ENCODE measurements around the gene AGMAT.

The AGMAT gene

GRCh38 chr1:15624133-15624714 is 39.4 kb upstream of the AGMAT start:
- no peaks in the 10 kb centered on the region for H3K27me3 ChIP-seq (ENCODE audit: control insufficient read depth in 1 of 2, insufficient read depth in 1 of 2, low read length in 2 of 2)
- H3K18ac ChIP-seq (ENCODE audit: low read depth in 1 of 2, low read length in 2 of 2) = no peak overlapping the region
- H3K36me3 ChIP-seq (ENCODE audit: control insufficient read depth in 1 of 2, insufficient read depth in 2 of 2, low read depth in 1 of 2, low read length in 2 of 2) = peaks cover 0 to 43% of the 10 kb centered on the region in 2 experiments
- no peak overlapping the region for H2AK5ac ChIP-seq (ENCODE audit: low read length, severe bottlenecking)
- H3K4me3 ChIP-seq (ENCODE audit: insufficient read depth in 1 of 2, low read depth in 1 of 2, low read length in 2 of 2) = no peak overlapping the region
- no peak overlapping the region for H2AFZ ChIP-seq (ENCODE audit: low read depth, low read length)
- H4K91ac ChIP-seq (ENCODE audit: low read length) = no peak overlapping the region
- no peak overlapping the region for H2BK12ac ChIP-seq (ENCODE audit: low read length in 2 of 2)
- H3K14ac ChIP-seq (ENCODE audit: low read length in 2 of 2) = no peak overlapping the region
- no peak for DNase-seq
- H3K4ac ChIP-seq (ENCODE audit: low read depth in 1 of 2, low read length in 2 of 2) = no peak overlapping the region
- no peak overlapping the region for H3K9ac ChIP-seq (ENCODE audit: low read length)
- H2BK5ac ChIP-seq (ENCODE audit: low read depth, low read length, poor library complexity, severe bottlenecking) = no peak overlapping the region
- no peak overlapping the region for H3K23ac ChIP-seq (ENCODE audit: low read length in 2 of 2)
- H2BK15ac ChIP-seq (ENCODE audit: low read depth, poor library complexity, severe bottlenecking) = no peak overlapping the region
- H3K27ac ChIP-seq (ENCODE audit: low read length, poor library complexity, severe bottlenecking) = no peak overlapping the region
- H3K79me1 ChIP-seq (replicated peaks; ENCODE audit: low read length, poor library complexity, severe bottlenecking) = peaks cover 9% of the 10 kb centered on the region
- H2BK120ac ChIP-seq (ENCODE audit: low read depth, low read length) = no peak overlapping the region
- H4K8ac ChIP-seq (ENCODE audit: low read length) = no peak overlapping the region
- H3K4me1 ChIP-seq (ENCODE audit: control insufficient read depth, insufficient read depth, low read depth, low read length) = peaks cover 3% of the 10 kb centered on the region
- no peak overlapping the region for H3K4me2 ChIP-seq (ENCODE audit: low read length, poor library complexity, severe bottlenecking)
- H3K9me3 ChIP-seq (ENCODE audit: control insufficient read depth, low read length) = no peaks in the 10 kb centered on the region
- WGBS = 99% methylated on average over 3 of the region's 3 CpGs

DNA sequence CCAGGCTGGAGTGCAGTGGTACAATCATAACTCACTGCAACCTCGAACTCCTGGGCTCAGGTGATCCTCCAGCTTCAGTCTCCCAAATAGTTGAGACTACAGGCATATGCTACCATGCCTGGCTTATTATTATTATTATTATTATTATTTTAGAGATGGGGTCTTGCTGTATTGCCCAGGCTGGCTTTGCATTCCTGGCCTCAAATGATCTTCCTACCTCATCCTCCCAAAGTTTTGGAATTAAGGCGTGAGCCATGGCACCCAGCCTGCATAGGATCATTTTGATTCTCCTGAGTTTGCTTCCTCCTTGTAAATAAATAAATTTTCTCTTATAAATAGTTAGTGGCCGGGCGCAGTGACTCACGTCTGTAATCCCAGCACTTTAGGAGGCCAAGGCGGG is 38.6 kb upstream of the AGMAT start:
- no peak for DNase-seq
- peaks cover 6% of the 10 kb centered on the region for H3K4me1 ChIP-seq (ENCODE audit: control insufficient read depth, insufficient read depth, low read depth, low read length)
- H3K27ac ChIP-seq (ENCODE audit: low read length, poor library complexity, severe bottlenecking) = no peak overlapping the region
- H3K79me1 ChIP-seq (replicated peaks; ENCODE audit: low read length, poor library complexity, severe bottlenecking) = peaks cover 9% of the 10 kb centered on the region
- peaks cover 0 to 37% of the 10 kb centered on the region in 2 experiments for H3K36me3 ChIP-seq (ENCODE audit: control insufficient read depth in 1 of 2, insufficient read depth in 2 of 2, low read depth in 1 of 2, low read length in 2 of 2)
- no peaks in the 10 kb centered on the region for H3K9me3 ChIP-seq (ENCODE audit: control insufficient read depth, low read length)
- no peak overlapping the region for H3K23ac ChIP-seq (ENCODE audit: low read length in 2 of 2)
- no peak overlapping the region for H4K91ac ChIP-seq (ENCODE audit: low read length)
- H3K4me2 ChIP-seq (ENCODE audit: low read length, poor library complexity, severe bottlenecking) = no peak overlapping the region
- no peak overlapping the region for H2BK120ac ChIP-seq (ENCODE audit: low read depth, low read length)
- no peak overlapping the region for H3K4me3 ChIP-seq (ENCODE audit: insufficient read depth in 1 of 2, low read depth in 1 of 2, low read length in 2 of 2)
- no peak overlapping the region for H2BK15ac ChIP-seq (ENCODE audit: low read depth, poor library complexity, severe bottlenecking)
- H2AK5ac ChIP-seq (ENCODE audit: low read length, severe bottlenecking) = no peak overlapping the region
- H2BK12ac ChIP-seq (ENCODE audit: low read length in 2 of 2) = no peak overlapping the region
- no peak overlapping the region for H2BK5ac ChIP-seq (ENCODE audit: low read depth, low read length, poor library complexity, severe bottlenecking)
- no peak overlapping the region for H3K9ac ChIP-seq (ENCODE audit: low read length)
- no peak overlapping the region for H4K8ac ChIP-seq (ENCODE audit: low read length)
- 69% methylated on average over 5 of the region's 6 CpGs for WGBS
- no peak overlapping the region for H2AFZ ChIP-seq (ENCODE audit: low read depth, low read length)
- H3K27me3 ChIP-seq (ENCODE audit: control insufficient read depth in 1 of 2, insufficient read depth in 1 of 2, low read length in 2 of 2) = no peaks in the 10 kb centered on the region
- no peak overlapping the region for H3K4ac ChIP-seq (ENCODE audit: low read depth in 1 of 2, low read length in 2 of 2)
- no peak overlapping the region for H3K14ac ChIP-seq (ENCODE audit: low read length in 2 of 2)
- no peak overlapping the region for H3K18ac ChIP-seq (ENCODE audit: low read depth in 1 of 2, low read length in 2 of 2)

GRCh38 chr1:15622712-15623373 is 38.0 kb upstream of the AGMAT start:
- Histone ChIP-seq H3K9ac (ENCODE audit: low read length) (no peak overlapping the region), H4K8ac (ENCODE audit: low read length) (no peak overlapping the region), H3K9me3 (ENCODE audit: control insufficient read depth, low read length) (no peaks in the 10 kb centered on the region), H3K27me3 (ENCODE audit: control insufficient read depth in 1 of 2, insufficient read depth in 1 of 2, low read length in 2 of 2) (no peaks in the 10 kb centered on the region), H2AFZ (ENCODE audit: low read depth, low read length) (no peak overlapping the region), H2AK5ac (ENCODE audit: low read length, severe bottlenecking) (no peak overlapping the region), H3K36me3 (ENCODE audit: control insufficient read depth in 1 of 2, insufficient read depth in 2 of 2, low read depth in 1 of 2, low read length in 2 of 2) (peaks cover 0 to 32% of the 10 kb centered on the region in 2 experiments), H4K91ac (ENCODE audit: low read length) (no peak overlapping the region), H2BK15ac (ENCODE audit: low read depth, poor library complexity, severe bottlenecking) (no peak overlapping the region), H3K4ac (ENCODE audit: low read depth in 1 of 2, low read length in 2 of 2) (no peak overlapping the region), H3K14ac (ENCODE audit: low read length in 2 of 2) (no peak overlapping the region), H3K23ac (ENCODE audit: low read length in 2 of 2) (no peak overlapping the region), H2BK12ac (ENCODE audit: low read length in 2 of 2) (no peak overlapping the region), H3K4me3 (ENCODE audit: insufficient read depth in 1 of 2, low read depth in 1 of 2, low read length in 2 of 2) (no peak overlapping the region), H2BK5ac (ENCODE audit: low read depth, low read length, poor library complexity, severe bottlenecking) (no peak overlapping the region), H3K4me1 (ENCODE audit: control insufficient read depth, insufficient read depth, low read depth, low read length) (peaks cover 6% of the 10 kb centered on the region), H3K4me2 (ENCODE audit: low read length, poor library complexity, severe bottlenecking) (no peak overlapping the region), H3K18ac (ENCODE audit: low read depth in 1 of 2, low read length in 2 of 2) (no peak overlapping the region), H3K27ac (ENCODE audit: low read length, poor library complexity, severe bottlenecking) (no peak overlapping the region), H2BK120ac (ENCODE audit: low read depth, low read length) (no peak overlapping the region), H3K79me1 (replicated peaks; ENCODE audit: low read length, poor library complexity, severe bottlenecking) (peaks cover 9% of the 10 kb centered on the region)
- DNase-seq = no peak
- 96% methylated on average over 6 of the region's 7 CpGs for WGBS

GRCh38 chr1:15621975-15622374 is 37.1 kb upstream of the AGMAT start:
- no peak overlapping the region for H4K8ac ChIP-seq (ENCODE audit: low read length)
- H3K23ac ChIP-seq (ENCODE audit: low read length in 2 of 2) = no peak overlapping the region
- 77% methylated on average over 3 of the region's 5 CpGs for WGBS
- H3K9me3 ChIP-seq (ENCODE audit: control insufficient read depth, low read length) = no peaks in the 10 kb centered on the region
- no peak overlapping the region for H2AK5ac ChIP-seq (ENCODE audit: low read length, severe bottlenecking)
- no peak overlapping the region for H2AFZ ChIP-seq (ENCODE audit: low read depth, low read length)
- H3K27me3 ChIP-seq (ENCODE audit: control insufficient read depth in 1 of 2, insufficient read depth in 1 of 2, low read length in 2 of 2) = no peaks in the 10 kb centered on the region
- H2BK5ac ChIP-seq (ENCODE audit: low read depth, low read length, poor library complexity, severe bottlenecking) = no peak overlapping the region
- H3K18ac ChIP-seq (ENCODE audit: low read depth in 1 of 2, low read length in 2 of 2) = no peak overlapping the region
- DNase-seq = peak; percentile 21
- H3K4me1 ChIP-seq (ENCODE audit: control insufficient read depth, insufficient read depth, low read depth, low read length) = peaks cover 6% of the 10 kb centered on the region
- no peak overlapping the region for H4K91ac ChIP-seq (ENCODE audit: low read length)
- H2BK12ac ChIP-seq (ENCODE audit: low read length in 2 of 2) = no peak overlapping the region
- H3K9ac ChIP-seq (ENCODE audit: low read length) = peak overlapping the region; percentile 40
- H3K14ac ChIP-seq (ENCODE audit: low read length in 2 of 2) = no peak overlapping the region
- peaks cover 5% of the 10 kb centered on the region for H3K79me1 ChIP-seq (replicated peaks; ENCODE audit: low read length, poor library complexity, severe bottlenecking)
- H3K4me3 ChIP-seq (ENCODE audit: insufficient read depth in 1 of 2, low read depth in 1 of 2, low read length in 2 of 2) = peak overlapping the region in 1 of 2 experiments; percentile 31
- H3K27ac ChIP-seq (ENCODE audit: low read length, poor library complexity, severe bottlenecking) = no peak overlapping the region
- H2BK120ac ChIP-seq (ENCODE audit: low read depth, low read length) = no peak overlapping the region
- H2BK15ac ChIP-seq (ENCODE audit: low read depth, poor library complexity, severe bottlenecking) = no peak overlapping the region
- peaks cover 0 to 23% of the 10 kb centered on the region in 2 experiments for H3K36me3 ChIP-seq (ENCODE audit: control insufficient read depth in 1 of 2, insufficient read depth in 2 of 2, low read depth in 1 of 2, low read length in 2 of 2)
- H3K4ac ChIP-seq (ENCODE audit: low read depth in 1 of 2, low read length in 2 of 2) = no peak overlapping the region
- H3K4me2 ChIP-seq (ENCODE audit: low read length, poor library complexity, severe bottlenecking) = no peak overlapping the region

Measured in mesenchymal stem cell (in vitro differentiated cells and primary cell).